ENCODE results near the gene HNRNPF.
"Not testable (repeated sequence)": the region's sequence is repeated elsewhere in the genome, so short reads cannot be mapped to it uniquely, and the experiment has no call there.

Gene HNRNPF

GRCh38 chr10:43408710-43409384 is at the start of gene HNRNPF:
Gene HNRNPF, minus strand, starts transcription at chr10:43409186. Its CDS starts 21,302 bp downstream, at chr10:43387884.
- DNase-seq (ENCODE audit: low read depth): peak; percentile 95

GRCh38 chr10:43458227-43458626 is 49.2 kb upstream of the HNRNPF start:
- no peak for DNase-seq (ENCODE audit: low read depth)

- not testable (repeated sequence) for DNase-seq (ENCODE audit: low read depth)
Observed at GRCh38 chr10:43456561-43456960, 47.6 kb upstream of the HNRNPF start.

DNA sequence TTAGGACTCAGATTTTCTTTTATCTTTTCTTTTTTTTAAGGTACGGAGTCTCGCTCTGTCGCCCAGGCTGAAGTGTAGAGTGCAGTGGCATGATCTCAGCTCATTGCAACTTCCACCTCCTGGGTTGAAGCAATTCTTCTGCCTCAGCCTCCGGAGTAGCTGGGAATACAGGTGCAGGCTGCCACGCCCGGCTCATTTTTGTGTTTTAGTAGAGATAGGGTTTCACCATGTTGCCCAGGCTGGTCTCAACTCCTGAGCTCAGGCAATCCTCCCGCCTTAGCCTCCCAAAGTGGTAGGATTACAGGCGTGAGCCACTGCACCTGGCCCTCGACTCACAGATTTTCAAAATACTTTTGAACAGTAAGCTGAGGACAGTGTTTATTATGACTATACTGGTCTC is 45.0 kb upstream of the HNRNPF start:
- DNase-seq (ENCODE audit: low read depth): not testable (repeated sequence)

DNA sequence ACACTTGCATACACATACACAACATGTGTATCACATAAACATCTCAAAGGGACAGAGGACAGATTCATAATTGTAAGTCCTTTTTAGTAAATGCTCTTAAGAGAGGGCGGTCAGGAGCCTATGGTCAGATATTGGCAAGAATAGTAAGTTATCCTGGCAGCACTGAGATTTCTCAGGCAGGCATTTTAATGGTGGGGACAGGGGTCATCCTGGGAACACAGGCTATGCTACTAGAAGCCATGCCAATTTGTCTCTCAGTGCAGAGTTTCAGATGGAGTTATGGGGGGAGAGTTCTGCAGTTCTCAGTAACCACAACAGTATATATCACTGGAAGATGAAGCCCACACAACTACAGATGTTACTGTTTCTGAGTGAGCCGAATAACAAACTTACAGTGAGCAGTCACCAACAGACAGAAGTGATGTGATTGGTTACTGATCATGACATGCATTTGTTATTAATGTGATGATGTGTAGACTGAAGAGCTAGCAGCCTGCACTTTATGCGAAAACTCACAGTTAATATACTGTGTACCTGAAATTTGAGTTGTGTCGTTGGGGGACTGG is 44.4 kb upstream of the HNRNPF start:
- DNase-seq (ENCODE audit: low read depth): no peak

GRCh38 chr10:43452356-43452914 is 43.4 kb upstream of the HNRNPF start:
- DNase-seq (ENCODE audit: low read depth): peak; percentile 10

- no peak for DNase-seq (ENCODE audit: low read depth)
Observed at GRCh38 chr10:43448742-43449141, 39.8 kb upstream of the HNRNPF start.

- DNase-seq (ENCODE audit: low read depth): not testable (repeated sequence)
Observed at GRCh38 chr10:43446219-43447017, 37.4 kb upstream of the HNRNPF start.

GRCh38 chr10:43444897-43445466 is 36.0 kb upstream of the HNRNPF start:
- DNase-seq (ENCODE audit: low read depth): no peak

DNA sequence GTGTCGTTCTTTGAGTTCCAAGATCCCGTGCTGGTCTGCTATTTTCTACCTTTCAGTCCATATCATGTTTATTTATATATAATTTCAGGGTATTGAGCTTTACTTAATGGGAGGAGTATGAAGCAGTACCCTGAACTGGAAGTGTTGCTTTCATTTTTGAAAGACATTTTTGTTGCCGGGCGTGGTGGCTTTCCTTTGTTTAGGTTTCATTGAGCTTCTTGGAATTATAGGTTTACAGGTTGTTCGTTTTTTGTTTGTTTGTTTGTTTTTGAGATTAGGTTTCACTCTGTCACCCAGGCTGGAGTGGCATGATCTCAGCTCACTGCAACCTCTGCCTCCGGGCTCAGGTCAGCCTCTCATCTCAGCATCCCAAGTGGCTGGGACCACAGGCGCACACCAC is 35.3 kb upstream of the HNRNPF start:
- no peak for DNase-seq (ENCODE audit: low read depth)

GRCh38 chr10:43440463-43441134 is 31.6 kb upstream of the HNRNPF start:
- no peak for DNase-seq (ENCODE audit: low read depth)

DNA sequence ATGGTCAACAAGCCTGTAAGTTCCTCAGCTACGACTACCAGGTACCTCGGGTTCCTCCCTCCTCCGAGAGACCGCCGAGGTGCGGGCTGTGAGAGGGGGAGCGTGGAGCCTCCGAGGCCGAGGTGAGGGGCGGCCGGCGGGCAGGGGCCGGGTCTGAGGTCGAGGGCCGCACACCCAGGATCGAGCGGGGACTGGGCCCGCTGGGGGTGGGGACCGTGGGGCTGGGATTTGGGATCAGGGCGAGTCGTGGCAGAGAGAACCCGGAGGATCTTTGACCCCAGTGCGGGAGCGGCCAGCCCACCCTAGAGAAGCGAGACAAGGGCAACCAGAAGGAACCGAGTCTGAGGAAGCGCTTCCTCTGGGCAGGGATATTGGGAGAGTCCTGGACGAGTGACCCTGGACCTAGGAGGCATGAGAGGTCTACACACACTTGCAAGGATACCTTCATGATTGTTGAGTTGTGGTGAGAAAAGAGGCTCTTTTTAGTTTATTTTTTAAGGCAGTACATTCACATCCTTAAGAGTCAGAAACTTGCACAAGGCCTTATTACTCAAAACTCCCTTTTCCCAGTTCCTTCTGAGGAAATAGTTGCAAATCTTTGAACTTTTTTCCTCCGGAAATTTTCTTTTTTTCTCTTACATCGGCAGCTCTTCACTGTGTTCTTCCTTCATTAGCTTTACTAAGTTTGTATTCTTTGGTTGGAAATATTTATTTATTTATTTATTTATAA is 28.3 kb upstream of the HNRNPF start:
- DNase-seq (ENCODE audit: low read depth): peak; percentile 22

DNA sequence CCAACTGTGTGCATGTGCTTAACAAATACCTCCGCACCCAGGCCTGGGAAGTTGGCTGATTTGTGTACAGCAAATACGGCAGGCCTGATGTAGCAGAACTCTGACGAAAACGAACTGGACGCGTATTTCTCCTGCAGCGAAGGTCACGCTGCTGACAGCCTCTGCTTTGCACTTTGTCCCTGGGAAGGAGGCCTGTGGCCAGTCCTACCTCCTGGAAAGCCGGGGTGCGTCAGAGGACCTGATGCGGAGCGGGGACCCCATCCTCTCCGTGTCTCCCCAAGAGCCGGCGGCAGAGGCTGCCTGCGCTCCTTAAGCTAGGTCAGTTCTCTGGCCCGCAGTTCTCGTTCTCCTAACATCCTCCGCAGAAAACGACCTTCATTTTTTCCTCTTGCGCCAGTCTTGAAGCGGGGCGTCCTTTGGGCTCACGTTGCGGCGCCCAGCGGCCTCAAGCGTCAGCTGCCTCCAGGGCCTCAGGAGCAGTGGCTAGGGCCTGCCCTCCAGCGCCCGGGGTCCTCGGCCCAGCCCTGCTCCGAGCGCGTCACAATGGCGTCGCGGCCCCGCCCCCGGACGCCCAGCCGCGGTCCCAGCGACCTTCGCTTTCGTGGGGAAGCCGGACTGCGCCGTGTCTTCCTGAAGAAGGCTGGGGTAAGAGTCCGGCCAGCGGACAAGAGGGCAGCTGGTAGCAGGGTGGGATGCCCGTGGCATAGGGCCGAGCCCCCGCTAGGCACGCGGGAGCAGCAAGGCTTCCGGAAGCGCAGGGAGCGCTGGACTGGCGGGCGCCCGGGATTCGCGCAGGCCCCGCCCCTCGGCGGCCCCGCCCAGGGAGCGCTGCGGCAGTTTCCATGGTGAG is 27.5 kb upstream of the HNRNPF start, which contains the start of gene ZNF487:
Gene ZNF487 (plus strand): TSS at position 821 of the 850 bp plus-strand sequence. CDS start 38,703 bp downstream, outside the sequence.
- DNase-seq (ENCODE audit: low read depth): peak; percentile 90

DNA sequence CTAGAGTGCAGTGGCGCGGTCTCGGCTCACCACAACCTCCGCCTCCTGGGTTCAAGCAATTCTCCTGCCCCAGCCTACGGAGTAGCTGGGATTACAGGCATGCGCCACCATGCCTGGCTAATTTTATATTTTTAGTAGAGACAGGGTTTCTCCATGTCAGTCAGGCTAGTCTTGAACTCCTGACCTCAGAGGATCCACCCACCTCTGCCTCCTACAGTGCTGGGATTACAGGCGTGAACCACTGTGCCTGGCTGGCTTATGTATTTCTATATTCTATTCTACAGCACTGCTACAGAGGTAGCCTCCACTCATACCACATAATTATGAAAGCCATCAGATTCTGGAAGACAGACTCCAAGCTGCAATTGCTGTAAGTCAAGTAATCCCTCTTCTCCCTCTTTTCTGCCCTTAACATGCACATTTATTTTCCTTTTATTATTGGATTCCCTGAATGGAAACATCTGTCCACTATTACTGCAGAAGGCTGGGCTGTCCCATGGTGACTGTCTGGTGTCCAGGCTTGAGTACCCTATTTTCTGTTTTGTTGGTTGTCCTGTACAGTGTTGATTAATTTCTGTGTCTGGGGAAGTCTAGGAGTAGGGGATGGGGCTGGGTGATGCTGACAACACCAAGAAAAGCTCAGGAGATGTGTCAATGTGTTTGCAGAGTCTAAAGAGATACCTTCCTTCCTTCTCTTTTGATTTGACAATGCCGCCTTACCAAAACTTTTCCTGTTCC is 22.1 kb upstream of the HNRNPF start:
- no peak for DNase-seq (ENCODE audit: low read depth)

DNA sequence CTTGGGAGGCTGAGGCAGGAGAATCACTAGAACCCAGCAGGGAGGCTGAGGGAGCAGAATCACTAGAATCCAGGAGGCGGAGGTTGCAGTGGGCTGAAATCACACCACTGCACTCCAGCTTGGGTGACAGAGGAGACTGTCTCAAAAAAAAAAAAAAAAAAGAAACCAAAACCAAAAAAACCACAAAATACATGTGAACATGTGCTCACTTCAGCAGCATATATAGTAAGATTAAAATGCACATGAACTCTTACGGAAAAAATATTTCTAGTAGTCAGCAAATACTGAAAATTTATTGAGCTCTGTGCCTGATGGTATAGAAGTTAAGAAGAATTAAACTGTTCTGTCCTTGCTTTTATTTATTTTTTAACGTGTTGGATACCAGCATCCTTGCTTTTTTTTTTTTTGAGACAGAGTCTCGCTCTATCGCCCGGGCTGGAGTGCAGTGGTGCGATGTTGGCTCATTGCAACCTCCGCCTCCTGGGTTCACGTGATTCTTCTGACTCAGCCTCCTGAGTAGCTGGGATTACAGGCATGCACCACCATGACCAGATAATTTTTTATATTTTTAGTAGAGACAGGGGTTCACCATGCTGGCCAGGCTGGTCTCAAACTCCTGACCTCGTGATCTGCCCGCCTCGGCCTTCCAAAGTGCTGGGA is 18.3 kb upstream of the HNRNPF start:
- no peak for DNase-seq (ENCODE audit: low read depth)

- not testable (repeated sequence) for DNase-seq (ENCODE audit: low read depth)
Observed at GRCh38 chr10:43426476-43426875, 17.5 kb upstream of the HNRNPF start.

GRCh38 chr10:43424416-43424815 is 15.4 kb upstream of the HNRNPF start:
- no peak for DNase-seq (ENCODE audit: low read depth)

DNA sequence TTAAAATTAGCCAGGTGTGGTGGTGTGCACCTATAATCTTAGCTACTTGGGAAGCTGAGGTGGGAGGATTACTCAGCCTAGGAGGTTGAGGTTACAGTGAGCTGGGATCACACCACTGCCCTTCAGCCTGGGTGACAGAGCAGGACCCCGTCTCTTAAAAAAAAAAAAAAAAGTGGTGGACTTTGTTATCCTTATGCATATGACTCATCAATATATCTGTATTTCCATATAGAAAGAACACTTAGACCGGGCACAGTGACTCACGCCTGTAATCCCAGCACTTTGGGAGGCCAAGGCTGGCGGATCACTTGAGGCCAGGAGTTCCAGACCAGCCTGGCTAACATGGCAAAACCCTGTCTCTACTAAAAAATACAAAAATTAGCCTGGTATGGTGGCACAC is 13.0 kb upstream of the HNRNPF start:
- peak; percentile 56 for DNase-seq (ENCODE audit: low read depth)

- peak; percentile 53 for DNase-seq (ENCODE audit: low read depth)
Observed at GRCh38 chr10:43421519-43421918, 12.5 kb upstream of the HNRNPF start.
